Loucy (cell line): ENCODE results near the gene DBH.

ENCODE experiments used
- CTCF ChIP-seq: fragments of 200-600 bp; sonication (generic); conservative IDR thresholded peaks from 2 replicates; pipeline ENCODE4 v1.5.1; 2014; ENCODE audit warnings: mild to moderate bottlenecking, antibody characterized with exemption, low read length
- EZH2phosphoT487 ChIP-seq: fragments of 200-600 bp; IDR thresholded peaks from 2 replicates; pipeline ENCODE4 v1.6.1; 2018; ENCODE audit warnings: antibody characterized with exemption, mild to moderate bottlenecking, moderate library complexity, borderline replicate concordance

- TF ChIP-seq CTCF (no peak), EZH2phosphoT487 (no peak)
Observed at GRCh38 chr9:133605446-133605845, 30.7 kb upstream of the DBH start.
